Endodermal cell (in vitro differentiated cells): Measurements from ENCODE around the gene GSE1. TPM values are rescaled to one million over a fixed set of nuclear protein-coding genes. Genes with fewer than 3 reads are reported as not detected.
A peak's percentile ranks its signal among the peaks of the same experiment; 100 is the strongest.

Source experiments
- DNase-seq: peaks from one replicate; pipeline ENCODE4 v3.0.0-alpha.2; 2017
- H3K27ac ChIP-seq: 2 replicates; pipeline ENCODE4 v1.5.1; 2013; ENCODE audit warnings: mild to moderate bottlenecking, low read depth, low read length, moderate library complexity
- H3K27me3 ChIP-seq: 2 replicates; pipeline ENCODE4 v1.6.1; 2013; ENCODE audit warnings: mild to moderate bottlenecking, low read length, moderate library complexity; ENCODE audit not compliant: insufficient read depth, control insufficient read depth, poor library complexity, severe bottlenecking
- H3K36me3 ChIP-seq: 2 replicates; pipeline ENCODE4 v1.7.0; 2013; ENCODE audit warnings: mild to moderate bottlenecking, low read length, moderate library complexity; ENCODE audit not compliant: control insufficient read depth, insufficient read depth
- H3K4me1 ChIP-seq: one replicate; pipeline ENCODE4 v1.7.0; 2013; ENCODE audit warnings: low read length; ENCODE audit not compliant: control insufficient read depth, insufficient read depth
- H3K4me3 ChIP-seq: 2 replicates; pipeline ENCODE4 v1.5.1; 2013; ENCODE audit warnings: mild to moderate bottlenecking, low read length, moderate library complexity
- H3K9ac ChIP-seq: 2 replicates; pipeline ENCODE4 v1.6.1; 2013; ENCODE audit warnings: mild to moderate bottlenecking, low read length, moderate library complexity; ENCODE audit not compliant: poor library complexity, severe bottlenecking; ENCODE audit errors: extremely low read depth
- H3K9me3 ChIP-seq: 2 replicates; pipeline ENCODE4 v1.6.1; 2013; ENCODE audit warnings: mild to moderate bottlenecking, low read length, moderate library complexity; ENCODE audit not compliant: control insufficient read depth
- H3K27ac Mint-ChIP-seq: 2 replicates; pipeline ENCODE4 v1.8.0; 2020; ENCODE audit warnings: mixed read lengths
- H3K27me3 Mint-ChIP-seq: 2 replicates; pipeline ENCODE4 v1.8.0; 2021; ENCODE audit warnings: mild to moderate bottlenecking, mixed read lengths; ENCODE audit not compliant: insufficient read depth
- H3K36me3 Mint-ChIP-seq: 2 replicates; pipeline ENCODE4 v1.8.0; 2020; ENCODE audit warnings: low read depth, mixed read lengths
- H3K4me1 Mint-ChIP-seq: 2 replicates; pipeline ENCODE4 v1.8.0; 2020; ENCODE audit warnings: mixed read lengths
- H3K4me3 Mint-ChIP-seq: 2 replicates; pipeline ENCODE4 v1.8.0; 2020; ENCODE audit warnings: mild to moderate bottlenecking, moderate library complexity, mixed read lengths
- H3K9me3 Mint-ChIP-seq: 2 replicates; pipeline ENCODE4 v1.8.0; 2020; ENCODE audit warnings: mild to moderate bottlenecking, mixed read lengths
- WGBS, 2 experiments: methylation state at CpG; one replicate each; pipeline versions ENCODE4 v1.1.5 to v1.1.7; 2013; ENCODE audit warnings: missing lambda C conversion rate in 2 of 2, mixed read lengths in 1 of 2; ENCODE audit not compliant: insufficient coverage in 1 of 2, insufficient read length in 1 of 2; 5-methylcytosine and 5-hydroxymethylcytosine counted together
- total RNA-seq, 2 donors: library from RNA; stranded (reverse); fragmentation: NEBNext Ultra II Directional in 1 of 2; extraction: Animal tissue kit (Norgen Biotek cat#: 25700) in 1 of 2; gene quantifications; 2 replicates in 1 of 2; 3 replicates in 1 of 2; pipeline ENCODE4 v1.2.1, GENCODE V29; 2021
- TF ChIP-seq, protein P1 (sequence below): fragments of 200-600 bp; sonication (generic); conservative IDR thresholded peaks from 2 replicates; pipeline ENCODE4 v1.5.0; 2021; ENCODE audit warnings: antibody characterized with exemption, mild to moderate bottlenecking

GSE1 gene
- total RNA-seq, 2 donors from 2014 or later = 108 to 128 TPM

DNA sequence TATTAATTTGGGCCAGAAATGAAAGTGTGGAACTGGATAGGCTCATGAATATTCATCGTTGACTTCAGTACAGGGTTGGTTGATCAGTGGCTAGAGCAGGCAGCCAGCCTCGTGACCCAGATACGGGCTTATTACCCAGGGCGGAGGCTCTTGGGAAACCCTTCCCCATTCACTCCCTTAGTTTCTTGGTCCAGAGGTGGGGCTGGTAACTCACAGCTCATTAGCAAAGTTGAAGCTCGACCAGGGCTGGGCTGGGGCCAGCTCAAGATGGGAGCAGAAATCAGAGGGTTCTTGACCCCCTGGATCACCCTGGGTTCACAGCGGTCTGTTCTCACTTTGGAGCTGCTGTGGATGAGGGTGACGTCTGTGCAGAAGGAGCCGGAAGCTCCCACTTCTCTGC is 44.6 kb upstream of the GSE1 start:
- peaks cover 15% of the 10 kb centered on the region for H3K4me1 ChIP-seq
- no peak overlapping the region for H3K4me3 Mint-ChIP-seq
- H3K27me3 ChIP-seq = no peaks in the 10 kb centered on the region
- H3K9me3 ChIP-seq = no peaks in the 10 kb centered on the region
- H3K4me3 ChIP-seq = no peak overlapping the region
- no peak overlapping the region for H3K9ac ChIP-seq
- H3K4me1 Mint-ChIP-seq = peaks cover 52% of the 10 kb centered on the region
- H3K36me3 Mint-ChIP-seq = no peaks in the 10 kb centered on the region
- H3K27ac ChIP-seq = no peak overlapping the region
- TF ChIP-seq, protein P1, sequence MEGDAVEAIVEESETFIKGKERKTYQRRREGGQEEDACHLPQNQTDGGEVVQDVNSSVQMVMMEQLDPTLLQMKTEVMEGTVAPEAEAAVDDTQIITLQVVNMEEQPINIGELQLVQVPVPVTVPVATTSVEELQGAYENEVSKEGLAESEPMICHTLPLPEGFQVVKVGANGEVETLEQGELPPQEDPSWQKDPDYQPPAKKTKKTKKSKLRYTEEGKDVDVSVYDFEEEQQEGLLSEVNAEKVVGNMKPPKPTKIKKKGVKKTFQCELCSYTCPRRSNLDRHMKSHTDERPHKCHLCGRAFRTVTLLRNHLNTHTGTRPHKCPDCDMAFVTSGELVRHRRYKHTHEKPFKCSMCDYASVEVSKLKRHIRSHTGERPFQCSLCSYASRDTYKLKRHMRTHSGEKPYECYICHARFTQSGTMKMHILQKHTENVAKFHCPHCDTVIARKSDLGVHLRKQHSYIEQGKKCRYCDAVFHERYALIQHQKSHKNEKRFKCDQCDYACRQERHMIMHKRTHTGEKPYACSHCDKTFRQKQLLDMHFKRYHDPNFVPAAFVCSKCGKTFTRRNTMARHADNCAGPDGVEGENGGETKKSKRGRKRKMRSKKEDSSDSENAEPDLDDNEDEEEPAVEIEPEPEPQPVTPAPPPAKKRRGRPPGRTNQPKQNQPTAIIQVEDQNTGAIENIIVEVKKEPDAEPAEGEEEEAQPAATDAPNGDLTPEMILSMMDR = no peak
- 93 to 94% methylated on average over 3 to 8 of the region's 8 CpGs for WGBS, 2 experiments
- H3K27ac Mint-ChIP-seq = no peak overlapping the region
- no peak for DNase-seq
- H3K9me3 Mint-ChIP-seq = no peaks in the 10 kb centered on the region
- H3K36me3 ChIP-seq = no peaks in the 10 kb centered on the region
- no peaks in the 10 kb centered on the region for H3K27me3 Mint-ChIP-seq

DNA sequence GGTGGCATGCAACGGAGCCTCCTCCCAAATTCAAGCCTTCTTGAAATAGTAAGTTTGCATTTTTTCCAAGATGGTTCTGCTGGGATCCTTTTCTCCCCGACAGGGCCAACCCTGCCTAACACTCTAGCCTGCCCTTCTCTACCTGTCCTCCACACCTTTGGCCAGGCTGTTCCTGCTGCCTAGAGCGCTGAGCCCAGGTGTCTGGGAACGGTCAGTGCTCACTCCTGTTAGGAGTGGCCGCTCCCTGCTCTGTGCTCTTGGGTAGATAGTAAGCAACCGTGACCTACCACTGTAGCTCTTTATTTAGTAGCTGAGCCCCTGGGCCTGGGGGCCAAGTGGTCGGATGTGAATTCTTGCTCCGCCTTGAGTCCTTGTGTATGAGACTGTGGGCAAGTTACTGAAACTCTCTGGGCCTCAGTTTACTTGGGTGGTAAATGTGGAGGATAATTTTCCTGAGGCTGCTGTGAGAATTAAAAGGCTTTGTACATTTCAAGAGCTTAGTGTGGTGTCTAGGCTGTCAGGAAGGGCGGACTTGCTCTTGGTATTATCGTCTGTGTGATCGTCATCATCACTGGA is 44.0 kb upstream of the GSE1 start:
- peaks cover 19% of the 10 kb centered on the region for H3K4me1 ChIP-seq
- H3K27ac Mint-ChIP-seq = peak overlapping the region; percentile 93

DNA sequence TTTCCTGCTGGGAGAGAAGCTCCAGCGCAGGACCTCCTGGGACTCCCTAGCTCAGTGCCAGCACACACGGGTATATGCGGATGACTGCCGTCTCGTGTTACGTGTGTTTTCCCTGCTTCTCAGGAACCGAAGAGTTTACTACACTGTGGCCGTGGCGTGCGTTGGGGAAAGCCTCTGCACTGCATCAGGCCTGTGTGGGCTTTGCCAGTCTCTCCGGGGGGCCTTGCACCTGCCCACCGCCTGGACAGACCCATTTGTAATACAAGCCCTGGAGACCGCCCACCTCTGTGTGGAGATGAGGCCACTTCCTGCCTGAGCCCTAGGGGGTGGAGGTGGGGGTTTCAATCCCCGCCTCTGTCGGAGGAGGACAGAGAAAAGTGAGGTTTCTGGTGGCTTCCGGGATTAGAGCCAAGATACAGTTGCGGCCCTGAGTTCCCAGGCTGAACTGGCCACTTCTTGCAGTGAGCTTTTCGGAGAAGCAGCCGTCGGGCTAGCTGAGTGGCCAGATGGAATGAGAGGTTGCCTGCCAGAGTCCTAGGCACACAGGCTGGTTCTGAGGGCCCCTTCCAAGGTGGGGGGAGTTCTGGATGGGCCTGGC is 43.4 kb upstream of the GSE1 start:
- peak overlapping the region; percentile 31 for H3K4me3 Mint-ChIP-seq
- H3K27me3 Mint-ChIP-seq = no peaks in the 10 kb centered on the region
- TF ChIP-seq, protein P1 = no peak
- no peaks in the 10 kb centered on the region for H3K9me3 ChIP-seq
- no peak overlapping the region for H3K9ac ChIP-seq
- no peaks in the 10 kb centered on the region for H3K9me3 Mint-ChIP-seq
- peak overlapping the region; percentile 93 for H3K27ac Mint-ChIP-seq
- no peak overlapping the region for H3K27ac ChIP-seq
- no peaks in the 10 kb centered on the region for H3K27me3 ChIP-seq
- DNase-seq = peak; percentile 73
- WGBS, 2 experiments = 50 to 56% methylated on average over 9 to 20 of the region's 20 CpGs
- peaks cover 49% of the 10 kb centered on the region for H3K4me1 Mint-ChIP-seq
- H3K4me1 ChIP-seq = peaks cover 24% of the 10 kb centered on the region
- no peaks in the 10 kb centered on the region for H3K36me3 ChIP-seq
- H3K4me3 ChIP-seq = peak overlapping the region; percentile 28
- H3K36me3 Mint-ChIP-seq = no peaks in the 10 kb centered on the region

More for the DNA sequence above, 44.0 kb upstream of the GSE1 start:
- Histone ChIP-seq H3K36me3 (no peaks in the 10 kb centered on the region), H3K27ac (no peak overlapping the region), H3K27me3 (no peaks in the 10 kb centered on the region), H3K9me3 (no peaks in the 10 kb centered on the region), H3K9ac (no peak overlapping the region), H3K4me3 (peak overlapping the region; percentile 28)
- 80 to 84% methylated on average over 4 to 11 of the region's 11 CpGs for WGBS, 2 experiments
- Mint-ChIP-seq H3K36me3 (no peaks in the 10 kb centered on the region), H3K4me1 (peaks cover 53% of the 10 kb centered on the region), H3K27me3 (no peaks in the 10 kb centered on the region), H3K9me3 (no peaks in the 10 kb centered on the region), H3K4me3 (peak overlapping the region; percentile 31)
- TF ChIP-seq, protein P1 = no peak
- no peak for DNase-seq
